Endothelial cell of umbilical vein (primary cell): ENCODE measurements around the gene UBFD1. TPM values are rescaled to one million over a fixed set of nuclear protein-coding genes. Genes with fewer than 3 reads are reported as not detected.

ENCODE experiments used
- BruUV-seq: library from RNA; stranded (reverse); fragments of 400-500 nt; replicated peaks from 2 replicates; lab custom pipeline; 2021; lab: Mats Ljungman, UMichigan
- CTCF ChIA-PET: fragments of 300-600, 350-600 bp; sonication (Branson Sonifier 250); formaldehyde crosslinking; loops from one replicate; lab custom pipeline; 2021; ENCODE audit warnings: antibody characterized with exemption, inconsistent platforms; lab: Charles Lee
- POLR2A ChIA-PET: fragments of 300-600, 350-600 bp; sonication (Branson Sonifier 250); formaldehyde crosslinking; loops from one replicate; lab custom pipeline; 2021; ENCODE audit warnings: antibody characterized with exemption, inconsistent platforms; lab: Charles Lee
- DNase-seq: peaks from one replicate; pipeline ENCODE4 v3.0.0-alpha.2; 2011; ENCODE audit warnings: low read depth, low spot score
- FAIRE-seq: peaks from 2 replicates; lab custom pipeline; 2011; peaks lifted over from hg19 to GRCh38; lab: Jason Lieb, UNC
- H2AFZ ChIP-seq: 2 replicates; pipeline ENCODE4 v1.6.0; 2012; ENCODE audit warnings: low read depth, low read length, control low read depth, inconsistent platforms
- H3K27ac ChIP-seq: 2 replicates; pipeline ENCODE4 v1.5.1; 2011; ENCODE audit warnings: low read depth, mild to moderate bottlenecking, control low read depth, low read length, moderate library complexity; ENCODE audit not compliant: insufficient read depth
- H3K27me3 ChIP-seq, 2 experiments: 2 replicates each; pipeline versions ENCODE4 v1.6.0 to v1.6.1; 2011; ENCODE audit warnings: low read length in 2 of 2, mixed read lengths in 1 of 2; ENCODE audit not compliant: control insufficient read depth in 2 of 2, insufficient read depth in 2 of 2
- H3K36me3 ChIP-seq, 2 experiments: 2 replicates in 1 of 2; 3 replicates in 1 of 2; pipeline ENCODE4 v1.5.1; 2011; ENCODE audit warnings: low read length in 2 of 2, mild to moderate bottlenecking in 1 of 2, moderate library complexity in 1 of 2; ENCODE audit not compliant: control insufficient read depth in 2 of 2, insufficient read depth in 2 of 2; ENCODE audit errors: extremely low read depth in 1 of 2
- H3K4me1 ChIP-seq: 3 replicates; pipeline ENCODE4 v1.5.1; 2011; ENCODE audit warnings: mild to moderate bottlenecking, low read length; ENCODE audit not compliant: control insufficient read depth, insufficient read depth; ENCODE audit errors: extremely low read depth
- H3K4me2 ChIP-seq: 2 replicates; pipeline ENCODE4 v1.6.1; 2011; ENCODE audit warnings: low read length, control low read depth, mixed read lengths; ENCODE audit not compliant: insufficient read depth
- H3K4me3 ChIP-seq, 3 experiments: fragments of 200-600 bp in 1 of 3; sonication (generic), shearing (Covaris generic) in 1 of 3; replicated peaks in 1 of 3; 2 replicates each; pipeline ENCODE4 v1.5.1; 2011 to 2016; ENCODE audit warnings: control low read depth in 3 of 3, low read length in 3 of 3, mild to moderate bottlenecking in 2 of 3, inconsistent platforms in 1 of 3, low read depth in 1 of 3, moderate library complexity in 1 of 3; ENCODE audit not compliant: insufficient read depth in 1 of 3
- H3K79me2 ChIP-seq: 2 replicates; pipeline ENCODE4 v1.6.0; 2012; ENCODE audit warnings: low read length, inconsistent platforms; ENCODE audit not compliant: control insufficient read depth, insufficient read depth
- H3K9ac ChIP-seq: replicated peaks from 2 replicates; pipeline ENCODE3; 2011; ENCODE audit warnings: low read length, control low read depth; ENCODE audit not compliant: insufficient read depth; ENCODE audit errors: extremely low read depth
- H3K9me1 ChIP-seq: replicated peaks from 3 replicates; pipeline ENCODE4 v1.6.0; 2011; ENCODE audit warnings: mild to moderate bottlenecking, low read length; ENCODE audit not compliant: control insufficient read depth, insufficient read depth; ENCODE audit errors: extremely low read depth
- H3K9me3 ChIP-seq: replicated peaks from 2 replicates; pipeline ENCODE4 v1.5.1; 2012; ENCODE audit warnings: low read length, inconsistent platforms; ENCODE audit not compliant: control insufficient read depth, insufficient read depth
- H4K20me1 ChIP-seq: replicated peaks from 2 replicates; pipeline ENCODE3; 2011; ENCODE audit warnings: mild to moderate bottlenecking, low read length; ENCODE audit not compliant: control insufficient read depth, insufficient read depth; ENCODE audit errors: extremely low read depth
- CTCF ChIP-seq, 2 donors: IDR thresholded peaks; 1 replicate in 1 of 2; 2 replicates in 1 of 2; pipeline ENCODE4 v1.5.1; 2011; ENCODE audit warnings: low read length in 2 of 2, mild to moderate bottlenecking in 2 of 2, moderate library complexity in 2 of 2, control low read depth in 1 of 2, inconsistent platforms in 1 of 2, low read depth in 1 of 2; ENCODE audit not compliant: insufficient read depth in 1 of 2; ENCODE audit errors: extremely low read depth in 1 of 2
- EZH2 ChIP-seq: IDR thresholded peaks from 2 replicates; pipeline ENCODE4 v1.6.1; 2012; ENCODE audit warnings: borderline replicate concordance, low read depth, mild to moderate bottlenecking, moderate library complexity, low read length, inconsistent platforms; ENCODE audit not compliant: severe bottlenecking
- JUN ChIP-seq: IDR thresholded peaks from 2 replicates; pipeline ENCODE4 v1.6.1; 2011; ENCODE audit warnings: borderline replicate concordance, low read depth; ENCODE audit not compliant: insufficient read length, insufficient read depth
- MAX ChIP-seq: IDR thresholded peaks from 2 replicates; pipeline ENCODE4 v1.6.1; 2011; ENCODE audit not compliant: insufficient read depth, insufficient read length
- MYC ChIP-seq: IDR thresholded peaks from one replicate; pipeline ENCODE4 v1.6.1; 2011; ENCODE audit warnings: mild to moderate bottlenecking, low read depth, low read length
- POLR2A ChIP-seq: IDR thresholded peaks from 2 replicates; pipeline ENCODE4 v1.6.1; 2012; ENCODE audit warnings: low read depth, mild to moderate bottlenecking, control low read depth, low read length
- POLR2AphosphoS5 ChIP-seq: IDR thresholded peaks from 2 replicates; pipeline ENCODE4 v1.6.1; 2012; ENCODE audit warnings: low read depth, mild to moderate bottlenecking, control low read depth, low read length, moderate library complexity; ENCODE audit not compliant: insufficient read depth
- dilution Hi-C: fragments of 300-500 bp; cut with MboI; formaldehyde crosslinking; loops from one replicate; pipeline ENCODE4 v1.15.0; 2019; ENCODE audit warnings: low sequenced_read_pairs; ENCODE audit not compliant: extremely low pct_ligation_motif_present
- intact Hi-C: fragments of 100-400 bp; cut with micrococcal nuclease; formaldehyde crosslinking; loops from one replicate; pipeline ENCODE4 v1.10.0; 2022
- polyA plus RNA-seq, 4 experiments: library from polyadenylated mRNA; depleted of rRNA in 3 of 4; stranded (reverse) in 3 of 4; unstranded in 1 of 4; fragments of >200 nt; gene quantifications; 2 replicates each; pipeline versions ENCODE4 v1.2.1 to v1.2.3, GENCODE V29; 2011 to 2012; ENCODE audit warnings: missing spikeins in 1 of 4
- total RNA-seq: library from RNA; stranded (reverse); gene quantifications from 2 replicates; pipeline ENCODE4 v1.2.3, GENCODE V29; 2021

The UBFD1 gene
- total and polyA plus RNA-seq, 2 donors (not counting 3 experiments of a cell fraction or from before 2014, with no cell fraction given) = 50.0 to 69.9 TPM

GRCh38 chr16:23564575-23565363 is 7.2 kb downstream of the UBFD1 start:
- ChIA-PET POLR2A (no interaction called here), CTCF (no interaction called here)
- H3K9me3 ChIP-seq = no peaks in the 10 kb centered on the region
- no peak for TF ChIP-seq MAX
- no peak for TF ChIP-seq POLR2A
- no peak for TF ChIP-seq JUN
- TF ChIP-seq CTCF (IDR thresholded peaks at IDR 0.05; ENCODE audit: extremely low read depth in 1 of 2, insufficient read depth in 1 of 2, low read depth in 1 of 2, low read length in 2 of 2) = no peak
- no peak overlapping the region for H2AFZ ChIP-seq
- BruUV-seq = no TSS peak
- H3K4me1 ChIP-seq = no peaks in the 10 kb centered on the region
- H3K79me2 ChIP-seq = peaks cover 14% of the 10 kb centered on the region
- H4K20me1 ChIP-seq = no peaks in the 10 kb centered on the region
- intact Hi-C loops (no loop called here), dilution Hi-C loops (no loop called here)
- H3K27me3 ChIP-seq = no peaks in the 10 kb centered on the region
- peaks cover 29 to 45% of the 10 kb centered on the region in 2 experiments for H3K36me3 ChIP-seq
- no peak overlapping the region for H3K9ac ChIP-seq
- no peak overlapping the region for H3K27ac ChIP-seq
- FAIRE-seq = no peak
- H3K4me2 ChIP-seq = no peak overlapping the region
- DNase-seq = no peak
- no peak overlapping the region for H3K4me3 ChIP-seq
- H3K9me1 ChIP-seq = no peaks in the 10 kb centered on the region

- H3K9ac ChIP-seq = no peak overlapping the region
- ChIA-PET CTCF (no interaction called here), POLR2A (no interaction called here)
- no TSS peak for BruUV-seq
- no peak overlapping the region for H3K4me3 ChIP-seq
- FAIRE-seq = no peak
- DNase-seq = no peak
- no peaks in the 10 kb centered on the region for H3K9me3 ChIP-seq
- intact Hi-C loops = no loop called here
- dilution Hi-C loops = no loop called here
- TF ChIP-seq MAX (no peak), POLR2A (no peak), MYC (no peak), EZH2 (no peak), CTCF (IDR thresholded peaks at IDR 0.05; ENCODE audit: extremely low read depth in 1 of 2, insufficient read depth in 1 of 2, low read depth in 1 of 2, low read length in 2 of 2) (no peak), POLR2AphosphoS5 (no peak), JUN (no peak)
- no peak overlapping the region for H2AFZ ChIP-seq
- H4K20me1 ChIP-seq = no peaks in the 10 kb centered on the region
- H3K27ac ChIP-seq = no peak overlapping the region
- no peaks in the 10 kb centered on the region for H3K79me2 ChIP-seq
- no peaks in the 10 kb centered on the region for H3K9me1 ChIP-seq
- H3K36me3 ChIP-seq = peaks cover 30 to 58% of the 10 kb centered on the region in 2 experiments
- no peak overlapping the region for H3K4me2 ChIP-seq
- H3K27me3 ChIP-seq = no peaks in the 10 kb centered on the region
- no peaks in the 10 kb centered on the region for H3K4me1 ChIP-seq
These were observed 9.2 kb downstream of the UBFD1 start for GRCh38 chr16:23566724-23567123.
